Colon (tissue), 2 donors: Measurements from ENCODE around the gene CCDC181.
"Not testable (repeated sequence)": the region's sequence is repeated elsewhere in the genome, so short reads cannot be mapped to it uniquely, and the experiment has no call there.

Source experiments
- FAIRE-seq: peaks from 2 replicates; lab custom pipeline; 2012; peaks lifted over from hg19 to GRCh38; lab: Jason Lieb, UNC
- donor health status: control.
- donor health status: control.

Gene CCDC181

DNA sequence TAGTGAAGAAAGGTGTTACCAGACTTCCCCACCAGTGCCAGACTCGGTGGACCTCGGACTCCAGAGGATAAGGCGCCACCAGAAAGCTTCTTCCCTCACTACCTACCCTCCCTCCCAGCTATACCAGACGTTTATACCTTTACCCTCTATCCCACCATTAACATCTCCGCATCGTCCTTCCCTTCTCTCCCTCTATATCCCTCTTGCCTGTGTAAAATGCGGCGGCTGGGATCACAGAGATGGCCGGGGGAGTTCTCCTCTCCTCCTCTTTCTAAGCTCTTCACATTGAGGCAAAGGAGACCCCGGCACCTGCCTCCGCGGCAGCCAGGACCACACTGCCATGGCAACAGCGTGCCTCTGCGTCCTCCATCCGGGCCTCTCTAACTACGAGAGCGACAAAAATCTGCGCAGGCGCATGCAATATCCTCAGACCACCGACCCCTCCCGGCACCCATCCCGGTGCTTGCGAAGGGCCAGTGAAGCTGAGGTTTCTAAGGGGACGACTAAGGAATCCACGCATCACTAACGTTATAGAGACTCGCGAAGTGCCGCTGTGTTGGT is at the start of gene CCDC181:
Gene CCDC181 (minus strand): TSS at position 394 of the 561 bp plus-strand sequence. CDS start 2,547 bp downstream, outside the sequence.
- FAIRE-seq: no peak

DNA sequence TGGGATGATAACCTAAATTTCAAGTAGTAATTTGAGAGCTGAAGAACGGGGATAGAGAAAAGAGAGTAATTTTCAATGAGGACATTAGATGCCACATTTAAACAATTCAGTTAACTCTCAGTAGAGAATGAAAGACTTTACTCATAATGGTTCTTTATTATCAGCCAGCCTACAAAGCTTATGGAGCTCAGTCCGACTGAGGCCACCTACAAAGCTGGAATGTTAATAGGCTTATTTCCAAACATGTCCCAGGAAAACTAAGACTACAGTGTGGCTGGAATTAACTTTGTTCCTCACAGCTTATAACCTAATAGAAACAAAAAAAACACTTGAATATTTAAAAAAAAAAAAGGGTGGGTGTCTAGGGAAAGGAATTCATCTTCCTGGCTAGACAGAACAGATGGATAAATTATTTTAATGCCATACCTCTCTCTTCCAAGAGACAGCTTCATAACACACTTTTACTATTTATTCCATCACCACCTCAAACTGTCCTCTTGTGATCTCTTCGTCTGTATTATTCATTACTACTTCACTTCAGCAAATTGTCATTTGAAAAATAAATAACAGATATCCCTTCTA is 48.6 kb upstream of the CCDC181 start:
- FAIRE-seq: no peak

DNA sequence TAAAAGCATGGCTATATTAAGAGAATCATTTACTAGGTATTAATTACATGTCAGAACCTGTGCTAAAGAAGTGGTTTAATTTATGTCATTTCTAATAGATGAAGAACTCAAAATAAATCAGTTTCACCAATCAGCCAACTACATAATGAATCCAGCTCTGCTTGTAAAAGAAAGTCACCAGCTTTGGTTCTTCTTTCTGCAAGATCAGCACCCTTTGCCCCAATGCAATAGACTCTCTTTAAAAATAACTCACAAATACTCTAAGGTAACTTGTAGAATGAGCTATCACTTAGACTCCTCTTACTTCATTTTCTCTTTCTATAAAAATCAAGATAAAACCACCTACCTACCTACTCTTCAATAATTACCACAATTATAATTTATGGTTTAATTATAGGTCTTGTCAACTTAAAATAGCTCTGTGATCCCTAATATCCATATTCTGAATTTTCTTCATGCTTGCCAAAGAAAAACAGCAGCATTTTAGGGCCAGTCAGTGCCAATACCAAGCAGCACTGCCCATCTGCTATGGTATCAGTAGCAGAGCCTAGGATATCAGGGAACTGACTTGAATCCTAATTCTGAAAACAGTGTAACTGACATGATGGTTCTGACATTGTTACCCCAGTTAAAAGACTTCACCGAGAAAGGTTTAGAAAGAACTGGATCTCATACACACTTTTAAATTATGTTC is 47.2 kb upstream of the CCDC181 start:
- FAIRE-seq: no peak

DNA sequence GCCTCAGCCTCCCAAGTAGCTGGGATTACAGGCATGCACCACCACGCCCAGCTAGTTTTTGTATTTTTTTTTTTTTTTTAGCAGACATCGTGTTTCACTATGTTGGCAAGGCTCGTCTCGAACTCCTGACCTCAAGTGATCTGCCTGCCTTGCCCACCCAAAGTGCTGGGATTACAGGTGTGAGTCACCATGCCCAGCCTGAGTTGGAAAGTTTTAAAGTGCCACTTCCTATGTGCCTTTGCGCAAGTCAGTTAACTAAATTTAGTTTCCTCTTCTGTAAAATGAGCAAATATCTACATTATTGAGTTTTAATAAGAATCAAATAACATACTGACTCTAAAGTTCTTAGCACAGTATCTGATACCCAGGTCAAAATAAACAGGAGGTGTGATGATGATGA is 46.1 kb upstream of the CCDC181 start:
- no peak for FAIRE-seq

DNA sequence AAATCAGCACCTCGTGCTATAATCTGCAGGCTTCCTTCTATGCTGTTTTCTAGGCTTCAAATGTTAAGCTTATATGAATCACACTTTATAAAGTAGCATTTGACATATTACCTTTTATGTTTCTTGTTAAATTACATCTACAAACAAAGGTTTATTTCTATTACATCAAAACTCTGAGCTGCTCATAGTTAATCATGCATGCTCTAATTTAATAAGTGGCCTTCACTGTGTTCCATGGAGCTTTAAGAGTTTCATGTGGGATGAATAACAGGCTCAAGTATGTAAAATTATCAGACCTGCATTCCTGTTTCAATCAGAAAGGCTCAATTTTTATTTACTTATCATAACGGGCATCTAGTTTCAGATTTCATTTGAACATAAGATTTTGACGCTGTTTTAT is 45.5 kb upstream of the CCDC181 start:
- FAIRE-seq: no peak

DNA sequence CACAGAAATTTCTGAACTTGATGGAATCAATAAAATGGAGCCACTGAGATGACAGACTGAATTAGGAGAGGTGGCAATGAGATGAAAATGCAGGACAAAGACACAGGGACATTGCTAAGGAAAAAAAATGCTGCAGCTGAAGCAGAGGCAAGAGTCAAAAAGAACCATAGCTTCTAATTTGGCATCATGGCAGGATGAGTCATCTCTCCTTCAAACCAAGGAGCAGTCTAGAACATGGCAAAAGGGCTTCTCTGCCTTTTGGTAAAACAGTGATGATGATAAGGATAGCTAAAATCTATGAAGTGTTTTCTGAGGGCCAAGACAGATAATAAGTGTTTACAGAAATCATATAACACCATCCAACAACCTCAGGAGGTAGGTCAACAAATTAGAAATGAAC is 41.7 kb upstream of the CCDC181 start:
- FAIRE-seq: no peak

DNA sequence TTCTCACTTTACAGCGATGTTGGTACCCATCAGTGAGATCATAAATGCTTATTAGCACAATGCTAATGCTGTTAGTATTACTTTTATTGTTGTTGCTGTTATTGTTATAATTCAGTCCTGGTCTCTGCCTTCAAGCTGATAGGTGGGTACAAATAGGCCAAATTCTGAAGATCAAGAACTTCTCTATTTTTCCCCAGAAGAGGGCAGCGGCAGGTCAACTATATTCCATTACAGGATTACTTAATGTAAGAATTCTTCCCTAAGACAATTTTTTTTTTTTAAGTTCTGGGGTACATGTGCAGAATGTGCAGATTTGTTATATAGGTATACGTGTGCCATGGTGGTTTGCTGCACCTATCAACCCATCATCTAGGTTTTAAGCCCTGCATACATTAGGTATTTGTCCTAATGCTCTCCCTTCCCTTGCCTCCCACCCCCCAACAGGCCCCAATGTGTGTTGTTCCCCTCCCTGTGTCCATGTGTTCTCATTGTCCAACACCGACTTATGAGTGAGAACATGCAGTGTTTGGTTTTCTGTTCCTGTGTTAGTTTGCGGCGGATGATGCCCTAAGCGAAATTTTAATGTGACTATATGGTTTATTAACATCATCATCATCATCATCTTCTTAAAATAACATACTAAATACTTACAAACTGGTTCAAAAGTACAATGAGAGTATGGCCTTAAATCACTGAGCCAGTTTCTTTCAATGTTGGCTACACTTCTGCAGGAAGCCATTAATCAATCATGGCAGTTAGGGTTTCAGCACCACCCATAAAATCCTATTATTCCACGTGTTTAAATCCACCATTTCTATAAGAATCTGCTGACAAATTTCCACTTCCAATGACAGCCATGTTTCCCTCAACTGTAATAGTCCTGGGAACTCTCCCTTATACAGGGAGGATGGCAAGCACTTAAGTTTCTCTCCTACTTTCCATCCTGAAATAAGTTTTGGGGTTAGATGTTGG is 39.3 kb upstream of the CCDC181 start:
- no peak for FAIRE-seq

DNA sequence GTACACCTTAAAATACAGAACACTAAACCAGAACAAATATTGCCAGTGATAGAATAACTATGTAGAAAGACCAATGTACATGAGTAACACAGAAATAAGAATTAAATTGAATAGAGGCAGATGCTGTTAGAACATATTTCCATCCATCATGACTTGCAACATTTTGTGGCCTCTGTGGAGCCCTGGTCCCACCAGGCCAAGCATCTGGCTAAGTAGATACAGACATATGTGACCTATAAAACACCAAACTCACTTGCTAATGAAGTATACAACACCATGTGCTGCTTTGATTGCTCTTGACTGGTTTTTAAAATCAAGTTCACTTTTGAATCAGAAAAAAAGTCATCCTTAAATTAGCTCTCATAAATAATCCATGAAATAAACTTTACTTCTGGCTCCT is 38.0 kb upstream of the CCDC181 start:
- no peak for FAIRE-seq

DNA sequence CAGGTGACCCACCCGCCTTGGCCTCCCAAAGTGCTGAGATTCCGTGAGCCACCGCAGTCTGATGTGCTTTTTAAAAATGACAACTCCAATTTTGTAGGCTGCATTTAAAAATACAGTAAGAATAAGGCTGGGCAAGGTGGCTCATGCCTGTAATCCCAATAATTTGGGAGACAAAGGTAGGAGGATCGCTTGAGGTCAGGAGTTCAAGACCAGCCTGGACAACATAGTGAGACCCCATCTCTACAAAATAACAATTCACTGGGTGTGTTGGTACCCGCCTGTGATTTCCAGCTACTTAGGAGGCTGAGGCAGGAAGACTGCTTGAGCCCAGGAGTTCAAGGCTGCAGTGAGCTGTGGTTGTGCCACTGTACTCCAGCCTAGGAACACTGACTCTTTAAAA is 35.1 kb upstream of the CCDC181 start:
- FAIRE-seq: no peak

DNA sequence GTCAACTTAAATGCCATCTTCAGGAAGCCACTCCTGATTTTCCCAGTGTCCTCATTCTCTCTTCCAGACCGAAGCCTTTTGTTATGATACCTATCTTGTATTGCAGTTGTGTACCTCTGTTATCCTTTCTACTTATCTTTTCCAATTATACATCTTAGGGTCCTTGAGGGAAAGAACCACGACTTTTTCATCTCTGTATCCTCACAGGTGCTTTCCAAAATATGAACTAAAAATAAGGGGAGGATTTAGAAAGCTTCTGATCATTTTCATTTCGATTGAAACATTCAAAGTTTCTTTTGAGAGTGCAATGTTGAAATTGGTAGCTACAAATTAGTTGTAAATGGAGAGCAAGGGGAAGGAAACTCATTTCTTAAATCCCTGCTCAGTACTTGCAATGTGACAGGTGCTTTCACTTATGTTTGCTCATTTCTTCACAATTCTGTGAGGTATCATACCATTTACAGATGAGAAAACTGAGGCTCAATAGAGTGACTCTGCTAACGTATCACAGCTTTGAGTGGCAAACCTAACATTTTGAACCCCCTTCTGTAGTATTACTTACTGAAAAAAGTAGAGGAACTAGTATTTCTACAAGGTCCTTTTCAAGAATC is 34.2 kb upstream of the CCDC181 start:
- FAIRE-seq: no peak

DNA sequence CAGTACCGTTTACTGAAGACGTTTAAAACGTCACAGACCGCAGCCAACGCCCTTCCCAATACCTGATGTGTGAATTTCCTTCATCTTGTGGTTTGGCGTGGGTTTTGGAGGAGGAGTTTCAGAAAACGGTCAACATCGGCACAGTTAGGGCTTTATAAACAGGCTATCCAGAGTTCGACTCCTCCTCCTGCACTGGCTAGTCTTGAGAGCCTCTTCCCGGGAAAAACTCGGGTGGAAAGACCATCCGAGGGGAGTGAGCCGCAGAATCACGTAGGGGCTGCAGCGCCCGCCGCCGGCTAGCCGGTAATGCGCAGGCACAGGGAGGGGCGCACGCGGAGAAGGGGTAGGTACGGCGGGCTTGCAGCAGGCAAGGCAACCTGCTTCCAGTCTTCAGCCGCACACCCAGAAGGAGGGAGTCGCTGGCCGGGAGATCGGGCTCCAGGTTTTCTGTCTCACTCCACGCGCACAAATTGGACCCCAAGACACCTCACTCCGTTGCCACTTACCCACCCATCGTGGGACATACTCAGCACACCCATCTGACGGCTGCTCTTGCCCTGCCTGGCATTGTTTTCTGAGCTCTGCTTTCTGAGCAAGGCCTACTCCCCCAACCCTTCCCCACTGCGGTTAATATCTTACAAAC is 33.0 kb upstream of the CCDC181 start:
- no peak for FAIRE-seq

DNA sequence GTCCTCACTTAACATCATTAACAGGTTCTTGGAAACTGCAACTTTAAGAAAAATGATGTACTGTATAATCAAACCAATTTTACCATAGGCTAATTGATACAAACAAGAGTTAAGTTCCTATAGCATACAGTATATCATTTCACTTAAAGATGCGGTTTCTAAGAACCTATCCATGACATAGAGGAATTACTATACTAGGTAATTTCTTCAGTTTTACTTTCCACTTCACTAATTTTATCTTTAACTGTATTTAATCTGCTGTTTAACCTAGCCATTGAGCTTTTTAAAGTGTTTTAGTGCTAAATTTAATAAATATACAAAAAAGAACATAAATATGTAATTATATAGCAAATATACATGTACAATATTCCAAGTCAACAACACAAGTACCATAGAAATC is 30.2 kb upstream of the CCDC181 start:
- no peak for FAIRE-seq

DNA sequence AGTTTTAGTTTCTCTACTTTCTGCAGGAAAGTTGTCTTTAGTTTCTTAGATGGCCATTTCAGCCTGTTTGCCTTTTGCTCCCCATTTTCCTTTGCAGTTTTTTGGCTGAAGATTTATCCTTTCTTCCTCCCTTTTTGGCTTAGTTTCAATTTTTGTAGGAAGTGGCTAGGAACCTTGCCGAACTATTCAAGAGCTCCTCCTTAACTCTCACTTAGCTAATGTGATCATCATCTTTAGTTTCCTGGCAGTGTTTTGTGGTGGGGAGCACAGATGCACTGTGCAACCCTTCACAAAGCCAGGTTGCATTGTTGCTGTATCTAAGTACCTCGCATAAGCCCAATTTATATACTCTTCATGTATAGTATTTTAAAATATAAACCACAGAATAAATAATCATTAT is 28.8 kb upstream of the CCDC181 start:
- no peak for FAIRE-seq

DNA sequence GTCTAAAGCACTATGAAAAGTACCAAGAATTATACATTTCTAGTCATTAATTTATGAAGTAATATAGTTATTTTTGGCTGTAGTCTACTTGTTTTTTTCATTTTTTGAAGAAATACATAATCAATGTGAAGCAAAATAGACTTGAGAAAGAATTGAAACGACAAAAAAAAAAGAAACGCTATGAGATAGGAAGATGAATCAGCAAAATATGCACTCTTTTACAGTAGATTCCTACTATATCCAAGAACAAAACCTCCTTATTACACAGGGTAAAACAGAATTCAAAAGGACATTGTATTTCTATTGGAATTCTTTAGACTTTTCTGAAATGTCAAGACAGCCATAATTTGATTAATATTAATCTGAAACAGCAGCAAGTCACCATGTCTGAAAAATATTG is 25.6 kb upstream of the CCDC181 start:
- no peak for FAIRE-seq

DNA sequence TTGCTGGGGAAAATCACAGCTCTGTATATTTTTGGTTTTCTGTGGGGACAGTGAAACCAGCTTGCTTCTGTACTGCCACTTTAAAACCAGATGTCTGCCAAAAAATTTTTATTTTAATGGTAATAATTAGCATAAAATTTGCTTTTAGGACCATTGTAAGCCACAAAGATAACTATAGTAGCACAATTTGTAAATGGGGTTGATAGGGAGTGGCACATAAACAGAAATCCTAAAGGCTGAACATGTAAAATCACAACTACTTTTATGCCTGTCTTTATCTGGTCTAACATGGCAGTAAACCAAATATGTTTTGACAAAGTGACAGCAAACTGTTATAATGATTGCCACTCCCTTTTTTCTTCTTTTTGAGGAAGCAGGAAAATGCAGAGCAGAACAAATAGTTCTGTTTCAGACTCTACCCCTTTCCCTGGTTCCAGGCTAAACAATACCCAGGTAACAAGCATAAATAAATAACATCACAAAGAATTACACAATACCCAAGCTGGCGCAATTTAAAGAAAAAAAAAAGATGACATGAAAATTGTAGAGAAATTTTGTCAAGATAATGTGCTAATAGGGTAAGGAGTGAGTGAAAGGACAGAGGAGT is 24.0 kb upstream of the CCDC181 start:
- FAIRE-seq: no peak

DNA sequence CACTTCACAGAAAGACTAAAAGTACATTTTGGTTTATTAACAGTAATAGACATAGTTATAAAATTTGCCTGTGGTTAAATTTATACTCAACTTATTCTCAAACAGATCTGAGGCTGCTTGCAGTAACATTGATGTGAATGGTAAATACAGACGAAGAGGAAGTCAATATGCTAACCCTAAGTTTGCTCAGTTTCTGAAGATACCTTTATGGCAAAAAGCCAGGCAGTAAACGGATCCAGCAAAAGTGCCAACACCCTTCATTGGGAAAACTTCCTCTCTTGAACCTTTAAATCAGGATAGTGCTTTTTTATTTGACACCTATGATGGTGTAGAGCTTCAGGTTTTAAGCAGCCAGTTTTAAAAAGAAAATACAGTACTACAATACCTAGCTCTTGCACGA is 16.6 kb upstream of the CCDC181 start:
- FAIRE-seq: no peak

DNA sequence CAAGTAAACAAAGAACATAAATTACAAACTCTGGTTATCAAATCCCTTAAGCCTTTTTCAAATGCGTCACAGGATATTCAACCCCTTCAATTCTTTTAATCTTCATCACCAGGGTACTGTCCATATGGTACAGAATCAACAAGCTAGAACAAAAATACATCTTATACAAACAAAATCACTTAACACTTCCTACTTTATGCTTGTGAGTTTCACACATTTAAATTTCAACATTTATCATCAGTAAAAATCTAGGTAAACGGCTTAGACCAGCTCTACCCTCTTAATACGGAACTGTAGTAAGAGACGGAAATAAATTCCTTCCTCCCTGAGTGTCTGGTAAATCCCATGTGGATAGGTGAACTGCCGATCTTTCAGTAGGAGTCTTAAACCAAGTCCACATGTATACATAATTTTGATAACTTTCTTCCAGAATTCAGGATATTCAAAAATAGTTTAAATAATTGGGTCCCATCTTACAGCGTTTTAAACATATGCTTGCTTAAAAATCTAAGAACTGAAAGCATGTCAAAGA is 1.0 kb downstream of the CCDC181 start:
- FAIRE-seq: no peak

DNA sequence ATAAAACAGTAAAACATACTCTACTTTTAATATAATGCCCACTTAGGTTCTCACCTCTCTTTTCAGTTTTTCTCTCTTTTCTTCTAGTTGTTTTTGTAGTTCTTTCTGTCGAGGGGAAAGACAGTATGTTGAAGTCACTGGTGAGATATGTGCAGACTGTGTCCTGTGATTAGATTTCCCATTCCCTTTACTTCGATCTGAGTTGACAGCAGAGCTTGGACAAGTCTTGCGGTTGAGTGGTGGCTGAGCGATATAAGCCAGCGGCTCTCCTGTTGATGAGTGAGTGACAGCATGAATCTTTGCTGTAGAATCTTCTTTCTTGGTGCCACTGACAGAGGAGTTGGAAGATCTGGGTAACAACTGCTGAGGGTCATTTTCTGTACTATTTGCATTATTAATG is 6.0 kb downstream of the CCDC181 start:
- FAIRE-seq: no peak

DNA sequence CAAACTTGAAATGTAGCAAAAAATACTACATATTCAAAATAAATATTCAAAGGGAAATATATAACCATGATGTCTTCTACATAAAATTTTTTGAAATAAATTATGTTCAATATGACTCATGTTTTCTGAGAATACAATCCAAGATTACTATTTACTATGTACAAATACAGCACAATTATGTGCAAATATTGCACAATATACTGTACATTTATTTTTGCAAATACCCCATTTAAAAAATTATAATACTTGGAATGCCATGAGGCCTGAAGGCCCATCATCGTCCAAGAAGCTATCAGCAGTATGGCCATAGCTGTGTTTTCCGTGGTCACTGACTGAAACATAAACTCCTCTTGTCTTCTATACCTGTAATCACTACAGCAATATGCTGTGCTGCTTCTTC is 12.3 kb downstream of the CCDC181 start:
- FAIRE-seq: no peak

DNA sequence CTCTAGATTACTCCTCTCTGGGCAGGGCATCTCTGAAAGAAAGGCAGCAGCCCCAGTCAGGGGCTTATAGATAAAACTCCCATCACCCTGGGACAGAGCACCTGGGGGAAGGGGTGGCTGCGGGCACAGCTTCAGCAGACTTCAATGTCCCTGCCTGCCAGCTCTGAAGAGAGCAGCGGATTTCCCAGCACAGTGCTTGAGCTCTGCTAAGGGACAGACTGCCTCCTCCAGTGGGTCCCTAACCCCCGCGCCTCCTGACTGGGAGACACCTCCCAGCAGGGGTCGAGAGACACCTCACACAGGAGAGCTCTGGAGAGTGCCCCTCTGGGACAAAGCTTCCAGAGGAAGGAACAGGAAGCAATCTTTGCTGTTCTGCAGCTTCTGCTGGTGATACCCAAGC is 18.9 kb downstream of the CCDC181 start:
- not testable (repeated sequence) for FAIRE-seq

DNA sequence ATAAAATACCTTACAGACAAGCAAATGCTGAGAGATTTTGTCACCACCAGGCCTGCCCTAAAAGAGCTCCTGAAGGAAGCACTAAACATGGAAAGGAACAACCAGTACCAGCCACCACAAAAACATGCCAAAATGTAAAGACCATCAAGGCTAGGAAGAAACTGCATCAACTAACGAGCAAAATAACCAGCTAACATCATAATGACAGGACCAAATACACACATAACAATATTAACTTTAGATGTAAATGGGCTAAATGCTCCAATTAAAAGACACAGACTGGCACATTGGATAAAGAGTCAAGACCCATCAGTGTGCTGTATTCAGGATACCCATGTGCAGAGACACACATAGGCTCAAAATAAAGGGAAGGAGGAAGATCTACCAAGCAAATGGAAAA is 24.7 kb downstream of the CCDC181 start:
- FAIRE-seq: not testable (repeated sequence)
